ENCODE data around the gene GNAI1. TPM values are rescaled to one million over a fixed set of nuclear protein-coding genes. Genes with fewer than 3 reads are reported as not detected.

The GNAI1 gene
- total and polyA plus RNA-seq, 2 donors (not counting 1 experiment from before 2014, with no cell fraction given), result not detected

DNA sequence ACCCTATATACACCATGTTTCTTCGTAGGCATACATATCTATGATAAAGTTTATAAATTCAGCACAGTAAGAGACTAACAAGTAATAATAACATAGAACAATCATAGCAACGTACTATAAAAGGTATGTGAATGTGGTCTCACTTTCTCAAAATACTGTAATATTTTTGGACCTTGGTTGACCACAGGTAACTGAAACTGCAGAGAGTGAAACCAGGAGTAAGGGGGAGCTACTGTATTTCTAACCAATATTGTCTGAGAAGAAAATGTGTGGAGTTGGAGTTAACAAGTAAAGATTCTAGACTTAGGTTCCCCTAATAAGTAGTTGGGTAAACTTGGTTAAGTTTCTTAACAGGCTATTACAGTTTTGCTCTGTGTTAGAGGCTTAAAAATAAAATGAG, 72.1 kb downstream of the GNAI1 start:
- Histone ChIP-seq H3K9me3 (ENCODE audit: control extremely low read depth in 1 of 3, control insufficient read depth in 2 of 3, insufficient read depth in 1 of 3, low read length in 2 of 3) (no peaks in the 10 kb centered on the region), H3K79me2 (ENCODE audit: control insufficient read depth, insufficient read depth, low read length) (no peaks in the 10 kb centered on the region), H3K36me3 (replicated peaks in 1 of 2; ENCODE audit: control extremely low read depth in 1 of 2, control insufficient read depth in 1 of 2, extremely low read depth in 1 of 2, insufficient read depth in 2 of 2, low read length in 1 of 2) (no peaks in the 10 kb centered on the region), H3K27ac (ENCODE audit: low read length in 2 of 2) (no peak overlapping the region), H3K4me1 (ENCODE audit: control insufficient read depth in 2 of 2, insufficient read depth in 2 of 2, low read length in 2 of 2) (no peaks in the 10 kb centered on the region), H3K4me2 (replicated peaks; ENCODE audit: low read depth, low read length, poor library complexity, severe bottlenecking) (no peak overlapping the region), H3K9ac (ENCODE audit: low read length) (no peak overlapping the region), H3K27me3 (replicated peaks in 1 of 4; ENCODE audit: control extremely low read depth in 1 of 4, control insufficient read depth in 3 of 4, insufficient read depth in 4 of 4, low read length in 3 of 4) (no peaks in the 10 kb centered on the region), H4K20me1 (ENCODE audit: control insufficient read depth, insufficient read depth, low read length, poor library complexity, severe bottlenecking) (no peaks in the 10 kb centered on the region), H2AFZ (ENCODE audit: insufficient read depth, low read depth, low read length, poor library complexity, severe bottlenecking) (no peak overlapping the region), H3K4me3 (ENCODE audit: control extremely low read depth in 1 of 5, extremely low read depth in 1 of 5, insufficient read depth in 1 of 5, low read depth in 2 of 5, low read length in 4 of 5) (no peak overlapping the region)
- WGBS (ENCODE audit: insufficient coverage), result no CpG with 5 or more reads among the region's 2 CpGs
- Mint-ChIP-seq H3K4me3 (no peak overlapping the region), H3K27me3 (no peaks in the 10 kb centered on the region), H3K4me1 (no peaks in the 10 kb centered on the region), H3K27ac (no peak overlapping the region), H3K9me3 (ENCODE audit: insufficient read depth) (no peaks in the 10 kb centered on the region)
- POLR2A ChIA-PET, result no interaction called here
- CTCF ChIA-PET, result interaction anchor here (1.6 kb wide), 1 partner anchor 14 kb away, joined by 3 read pairs; no protein-coding TSS in a partner anchor
- intact Hi-C loops (cut with micrococcal nuclease), result no loop called here
- TF ChIP-seq CTCF (IDR thresholded peaks at IDR 0.05) (no peak), EZH2 (IDR thresholded peaks at IDR 0.05; ENCODE audit: borderline replicate concordance, insufficient read depth, low read depth, low read length, poor library complexity, severe bottlenecking) (no peak)
- DNase-seq, result no peak
- ATAC-seq (ENCODE audit: low read depth), result no peak

DNA sequence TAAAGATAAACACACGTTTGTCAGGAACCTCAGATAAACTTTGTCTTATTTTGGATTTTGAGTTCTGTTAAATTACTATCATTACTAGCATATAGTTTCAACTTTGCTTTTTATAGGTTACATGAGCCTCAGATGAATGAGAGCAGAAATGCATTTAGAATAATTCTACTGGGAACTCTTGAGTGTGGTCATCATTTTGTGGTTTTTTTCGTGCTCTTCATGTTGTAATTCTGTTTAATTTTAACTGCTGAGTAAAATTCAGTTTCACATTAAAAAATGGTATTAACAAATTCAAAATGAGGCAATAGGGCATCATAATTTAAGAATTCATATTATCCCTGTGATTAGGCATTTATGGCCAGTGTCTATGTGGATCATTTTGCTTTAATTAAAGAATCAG, 72.9 kb downstream of the GNAI1 start:
- no peaks in the 10 kb centered on the region for H3K4me1 ChIP-seq (ENCODE audit: control insufficient read depth in 2 of 2, insufficient read depth in 2 of 2, low read length in 2 of 2)
- H4K20me1 ChIP-seq (ENCODE audit: control insufficient read depth, insufficient read depth, low read length, poor library complexity, severe bottlenecking), result no peaks in the 10 kb centered on the region
- no peak overlapping the region for H3K27ac ChIP-seq (ENCODE audit: low read length in 2 of 2)
- no peaks in the 10 kb centered on the region for H3K27me3 ChIP-seq (replicated peaks in 1 of 4; ENCODE audit: control extremely low read depth in 1 of 4, control insufficient read depth in 3 of 4, insufficient read depth in 4 of 4, low read length in 3 of 4)
- Mint-ChIP-seq H3K4me3 (no peak overlapping the region), H3K27me3 (no peaks in the 10 kb centered on the region), H3K27ac (no peak overlapping the region), H3K4me1 (no peaks in the 10 kb centered on the region), H3K9me3 (ENCODE audit: insufficient read depth) (no peaks in the 10 kb centered on the region)
- H3K9me3 ChIP-seq (ENCODE audit: control extremely low read depth in 1 of 3, control insufficient read depth in 2 of 3, insufficient read depth in 1 of 3, low read length in 2 of 3), result no peaks in the 10 kb centered on the region
- ChIA-PET POLR2A (no interaction called here), CTCF (no interaction called here)
- no peak overlapping the region for H2AFZ ChIP-seq (ENCODE audit: insufficient read depth, low read depth, low read length, poor library complexity, severe bottlenecking)
- H3K4me3 ChIP-seq (ENCODE audit: control extremely low read depth in 1 of 5, extremely low read depth in 1 of 5, insufficient read depth in 1 of 5, low read depth in 2 of 5, low read length in 4 of 5), result no peak overlapping the region
- intact Hi-C loops (cut with micrococcal nuclease), result no loop called here
- no CpG with 5 or more reads among the region's 2 CpGs for WGBS (ENCODE audit: insufficient coverage)
- no peak for ATAC-seq (ENCODE audit: low read depth)
- H3K79me2 ChIP-seq (ENCODE audit: control insufficient read depth, insufficient read depth, low read length), result no peaks in the 10 kb centered on the region
- H3K9ac ChIP-seq (ENCODE audit: low read length), result no peak overlapping the region
- DNase-seq, result no peak
- H3K4me2 ChIP-seq (replicated peaks; ENCODE audit: low read depth, low read length, poor library complexity, severe bottlenecking), result no peak overlapping the region
- H3K36me3 ChIP-seq (replicated peaks in 1 of 2; ENCODE audit: control extremely low read depth in 1 of 2, control insufficient read depth in 1 of 2, extremely low read depth in 1 of 2, insufficient read depth in 2 of 2, low read length in 1 of 2), result no peaks in the 10 kb centered on the region
- TF ChIP-seq EZH2 (IDR thresholded peaks at IDR 0.05; ENCODE audit: borderline replicate concordance, insufficient read depth, low read depth, low read length, poor library complexity, severe bottlenecking) (no peak), CTCF (IDR thresholded peaks at IDR 0.05) (no peak)

All from B cell (primary cell).